ENCODE measurements around the gene SLC30A5.
"Not testable (repeated sequence)": the region's sequence is repeated elsewhere in the genome, so short reads cannot be mapped to it uniquely, and the experiment has no call there.

The SLC30A5 gene

GRCh38 chr5:69084195-69084594 lies 9.6 kb upstream of the SLC30A5 start:
- TF ChIP-seq CTCF (IDR thresholded peaks at IDR 0.05; ENCODE audit: low read length, missing control alignments), result no peak
- H3K4me3 ChIP-seq (replicated peaks; ENCODE audit: low read depth, low read length), result no peak overlapping the region
- DNase-seq (ENCODE audit: low read depth), result no peak

- DNase-seq (ENCODE audit: low read depth), result no peak
- no peak overlapping the region for H3K4me3 ChIP-seq (replicated peaks; ENCODE audit: low read depth, low read length)
- TF ChIP-seq CTCF (IDR thresholded peaks at IDR 0.05; ENCODE audit: low read length, missing control alignments), result no peak
These were observed 8.9 kb upstream of the SLC30A5 start for GRCh38 chr5:69084903-69085302.

GRCh38 chr5:69086206-69086605 lies 7.6 kb upstream of the SLC30A5 start:
- no peak overlapping the region for H3K4me3 ChIP-seq (replicated peaks; ENCODE audit: low read depth, low read length)
- no peak for TF ChIP-seq CTCF (IDR thresholded peaks at IDR 0.05; ENCODE audit: low read length, missing control alignments)
- no peak for DNase-seq (ENCODE audit: low read depth)

GRCh38 chr5:69088006-69088405 lies 5.8 kb upstream of the SLC30A5 start:
- not testable (repeated sequence) for H3K4me3 ChIP-seq (replicated peaks; ENCODE audit: low read depth, low read length); DNase-seq (ENCODE audit: low read depth)

GRCh38 chr5:69090158-69090557 lies 3.7 kb upstream of the SLC30A5 start:
- no peak for DNase-seq (ENCODE audit: low read depth)
- no peak overlapping the region for H3K4me3 ChIP-seq (replicated peaks; ENCODE audit: low read depth, low read length)
- no peak for TF ChIP-seq CTCF (IDR thresholded peaks at IDR 0.05; ENCODE audit: low read length, missing control alignments)

GRCh38 chr5:69091771-69092170 lies 2.0 kb upstream of the SLC30A5 start:
- DNase-seq (ENCODE audit: low read depth), result no peak
- no peak for TF ChIP-seq CTCF (IDR thresholded peaks at IDR 0.05; ENCODE audit: low read length, missing control alignments)

GRCh38 chr5:69092969-69093368 lies 845 bp upstream of the SLC30A5 start:
- no peak for DNase-seq (ENCODE audit: low read depth)
- no peak for TF ChIP-seq CTCF (IDR thresholded peaks at IDR 0.05; ENCODE audit: low read length, missing control alignments)

More at GRCh38 chr5:69091771-69092170, 2.0 kb upstream of the SLC30A5 start:
- no peak overlapping the region for H3K4me3 ChIP-seq (replicated peaks; ENCODE audit: low read depth, low read length)

GRCh38 chr5:69099302-69099701 lies 5.5 kb downstream of the SLC30A5 start:
- no peak for TF ChIP-seq CTCF (IDR thresholded peaks at IDR 0.05; ENCODE audit: low read length, missing control alignments)
- no peak overlapping the region for H3K4me3 ChIP-seq (replicated peaks; ENCODE audit: low read depth, low read length)
- DNase-seq (ENCODE audit: low read depth), result no peak

More at GRCh38 chr5:69092969-69093368, 845 bp upstream of the SLC30A5 start:
- H3K4me3 ChIP-seq (replicated peaks; ENCODE audit: low read depth, low read length), result no peak overlapping the region
